WTC11 (cell line): ENCODE data around the gene NR0B2. TPM values are rescaled to one million over a fixed set of nuclear protein-coding genes. Genes with fewer than 3 reads are reported as not detected.

Source experiments
- ATAC-seq: fragments of 200-7000 bp; cut with Tn5 transposase; 2 replicates; pipeline ENCODE4 v1.10.0; 2021; ENCODE audit warnings: mild to moderate bottlenecking, moderate library complexity
- CTCF ChIA-PET: fragments of 300-600 bp; sonication (Branson Sonifier 250); formaldehyde crosslinking; loops from one replicate; lab custom pipeline; 2021; ENCODE audit warnings: antibody characterized with exemption; lab: Charles Lee
- POLR2A ChIA-PET: fragments of 350-600 bp; sonication (Branson Sonifier 250); formaldehyde crosslinking; loops from one replicate; lab custom pipeline; 2021; ENCODE audit warnings: antibody characterized with exemption; lab: Charles Lee
- DNase-seq: peaks from one replicate; pipeline ENCODE4 v3.0.0; 2021; ENCODE audit warnings: low spot score
- H3K27ac Mint-ChIP-seq: 2 replicates; pipeline ENCODE4 v1.8.0; 2021; ENCODE audit warnings: mixed read lengths
- H3K27me3 Mint-ChIP-seq: 2 replicates; pipeline ENCODE4 v1.8.0; 2021; ENCODE audit warnings: low read depth, mild to moderate bottlenecking, moderate library complexity, mixed read lengths
- H3K36me3 Mint-ChIP-seq: 2 replicates; pipeline ENCODE4 v1.8.0; 2021; ENCODE audit warnings: mixed read lengths
- H3K4me1 Mint-ChIP-seq: 2 replicates; pipeline ENCODE4 v1.8.0; 2022; ENCODE audit warnings: mixed read lengths
- H3K4me3 Mint-ChIP-seq: 2 replicates; pipeline ENCODE4 v1.8.0; 2021; ENCODE audit warnings: mild to moderate bottlenecking, moderate library complexity, mixed read lengths
- H3K9me3 Mint-ChIP-seq: 2 replicates; pipeline ENCODE4 v1.8.0; 2021; ENCODE audit warnings: mixed read lengths
- ARID4B ChIP-seq: sonication (generic); formaldehyde crosslinking; IDR thresholded peaks from 2 replicates; pipeline ENCODE4 v1.8.0; 2023; ENCODE audit warnings: missing genetic modification reagents, mild to moderate bottlenecking, borderline replicate concordance
- CTCF ChIP-seq: fragments of 200-600 bp; IDR thresholded peaks from 2 replicates; pipeline ENCODE4 v1.8.0; 2022; ENCODE audit warnings: antibody characterized with exemption
- ESRRA ChIP-seq: sonication (generic); formaldehyde crosslinking; IDR thresholded peaks from 2 replicates; pipeline ENCODE4 v1.8.1; 2022; ENCODE audit warnings: mild to moderate bottlenecking, missing genetic modification reagents, borderline replicate concordance
- GRHL2 ChIP-seq: fragments of 250-450 bp; sonication (Bioruptor Pico); IDR thresholded peaks from 2 replicates; pipeline ENCODE4 v1.8.0; 2022; ENCODE audit warnings: mild to moderate bottlenecking, moderate library complexity; ENCODE audit not compliant: insufficient replicate concordance, severe bottlenecking
- GTF2I ChIP-seq: fragments of 250-450 bp; sonication (Bioruptor Pico); conservative IDR thresholded peaks from 2 replicates; pipeline ENCODE4 v1.4.0; 2021; ENCODE audit warnings: mild to moderate bottlenecking
- JAZF1 ChIP-seq: fragments of 250-450 bp; sonication (Bioruptor Pico); IDR thresholded peaks from 2 replicates; pipeline ENCODE4 v1.9.0; 2021; ENCODE audit warnings: moderate library complexity, mild to moderate bottlenecking, inconsistent platforms
- MAX ChIP-seq: sonication (generic); formaldehyde crosslinking; IDR thresholded peaks from 2 replicates; pipeline ENCODE4 v1.8.0; 2022; ENCODE audit warnings: mild to moderate bottlenecking, missing genetic modification reagents
- NFE2L1 ChIP-seq: sonication (generic); formaldehyde crosslinking; IDR thresholded peaks from 2 replicates; pipeline ENCODE4 v1.8.1; 2023; ENCODE audit warnings: missing genetic modification reagents
- NR1H2 ChIP-seq: sonication (generic); formaldehyde crosslinking; IDR thresholded peaks from 2 replicates; pipeline ENCODE4 v1.9.0; 2021; ENCODE audit warnings: mild to moderate bottlenecking, moderate library complexity, missing genetic modification reagents
- PRDM15 ChIP-seq: sonication (generic); formaldehyde crosslinking; IDR thresholded peaks from 2 replicates; pipeline ENCODE4 v1.8.0; 2022; ENCODE audit warnings: missing genetic modification reagents
- SP1 ChIP-seq: sonication (generic); formaldehyde crosslinking; conservative IDR thresholded peaks from 2 replicates; pipeline ENCODE4 v1.8.1; 2022; ENCODE audit warnings: missing genetic modification reagents
- STAT6 ChIP-seq: sonication (generic); formaldehyde crosslinking; conservative IDR thresholded peaks from 2 replicates; pipeline ENCODE4 v1.8.1; 2023; ENCODE audit warnings: mild to moderate bottlenecking, low read depth, missing genetic modification reagents, moderate library complexity
- TEAD1 ChIP-seq: sonication (generic); formaldehyde crosslinking; IDR thresholded peaks from 2 replicates; pipeline ENCODE4 v1.8.0; 2022; ENCODE audit warnings: mild to moderate bottlenecking, missing genetic modification reagents
- ZBTB21 ChIP-seq: sonication (generic); formaldehyde crosslinking; IDR thresholded peaks from 2 replicates; pipeline ENCODE4 v1.8.1; 2023; ENCODE audit warnings: mild to moderate bottlenecking, missing genetic modification reagents, borderline replicate concordance
- ZBTB43 ChIP-seq: sonication (generic); formaldehyde crosslinking; IDR thresholded peaks from 2 replicates; pipeline ENCODE4 v1.8.1; 2023; ENCODE audit warnings: mild to moderate bottlenecking, missing genetic modification reagents
- ZMAT4 ChIP-seq: fragments of 250-450 bp; sonication (Bioruptor Pico); IDR thresholded peaks from 2 replicates; pipeline ENCODE4 v1.9.0; 2021; ENCODE audit warnings: mild to moderate bottlenecking
- ZNF396 ChIP-seq: fragments of 250-450 bp; sonication (Bioruptor Pico); IDR thresholded peaks from 2 replicates; pipeline ENCODE4 v1.8.0; 2021; ENCODE audit warnings: mild to moderate bottlenecking, moderate library complexity, borderline replicate concordance
- ZNF416 ChIP-seq: fragments of 250-450 bp; sonication (Bioruptor Pico); IDR thresholded peaks from 2 replicates; pipeline ENCODE4 v1.9.0; 2021; ENCODE audit warnings: mild to moderate bottlenecking, inconsistent platforms
- ZNF423 ChIP-seq: fragments of 250-450 bp; sonication (Bioruptor Pico); IDR thresholded peaks from 2 replicates; pipeline ENCODE4 v2.1.2; 2022; ENCODE audit warnings: mild to moderate bottlenecking, moderate library complexity
- ZSCAN18 ChIP-seq: fragments of 250-450 bp; sonication (Bioruptor Pico); IDR thresholded peaks from 2 replicates; pipeline ENCODE4 v2.1.2; 2022; ENCODE audit warnings: mild to moderate bottlenecking, moderate library complexity
- total RNA-seq: library from RNA; stranded (reverse); gene quantifications from 3 replicates; pipeline ENCODE4 v1.2.3, GENCODE V29; 2021

The NR0B2 gene
- total RNA-seq, 1 experiment from 2014 or later, result not detected

- H3K36me3 Mint-ChIP-seq, result peaks cover 10% of the 10 kb centered on the region
- peak within 1 kb of the TSS; percentile 95 for H3K4me3 Mint-ChIP-seq
- no peaks in the 10 kb centered on the region for H3K9me3 Mint-ChIP-seq
- ATAC-seq (peak; percentile 92), DNase-seq (peak; percentile 94)
- peak within 1 kb of the TSS; percentile 98 for H3K27ac Mint-ChIP-seq
- CTCF ChIA-PET, result interaction anchor here (0.7 to 2.9 kb wide), 7 partner anchors 10 to 197 kb away, joined by 3 to 11 read pairs (median 3); partner anchors contain the start of genes GPN2 and NR0B2
- H3K27me3 Mint-ChIP-seq, result no peaks in the 10 kb centered on the region; the same call in 1 of the 2 replicates
- peaks cover 11% of the 10 kb centered on the region for H3K4me1 Mint-ChIP-seq
- POLR2A ChIA-PET, result interaction anchor here (0.5 to 1.8 kb wide), 6 partner anchors 10 to 668 kb away, joined by 3 to 15 read pairs (median 3); partner anchors contain the start of genes GPN2 and NUDC
- TF ChIP-seq MAX (CRISPR knock-in tag) (peak; percentile 55; the same call in 1 of the 2 replicates), CTCF (no peak), ESRRA (CRISPR knock-in tag) (no peak), STAT6 (CRISPR knock-in tag) (no peak), NFE2L1 (CRISPR knock-in tag) (peak; percentile 75), TEAD1 (CRISPR knock-in tag) (peak; percentile 61; the same call in 1 of the 2 replicates), ARID4B (CRISPR knock-in tag) (peak; percentile 83; the same call in 1 of the 2 replicates), GRHL2 (no peak), ZNF416 (CRISPR knock-in tag) (peak; percentile 78; the same call in 1 of the 2 replicates), ZMAT4 (no peak), SP1 (CRISPR knock-in tag) (peak; percentile 53), ZNF423 (CRISPR knock-in tag) (no peak), ZBTB21 (CRISPR knock-in tag) (no peak), JAZF1 (no peak), GTF2I (no peak), PRDM15 (CRISPR knock-in tag) (no peak), ZSCAN18 (CRISPR knock-in tag) (no peak), ZNF396 (CRISPR knock-in tag) (no peak), ZBTB43 (peak; percentile 86), NR1H2 (CRISPR knock-in tag) (no peak)
Measured at GRCh38 chr1:26900001-26900814, 13.6 kb downstream of the NR0B2 start, which contains the start of gene GPATCH3. TSS of gene GPATCH3 (minus strand) at chr1:26900467. CDS start at chr1:26900442, 25 bp downstream.
